ENCODE data around the gene CCL23.

Gene CCL23

GRCh38 chr17:35972066-35972465, 45.7 kb downstream of the CCL23 start:
- DNase-seq, result no peak

DNA sequence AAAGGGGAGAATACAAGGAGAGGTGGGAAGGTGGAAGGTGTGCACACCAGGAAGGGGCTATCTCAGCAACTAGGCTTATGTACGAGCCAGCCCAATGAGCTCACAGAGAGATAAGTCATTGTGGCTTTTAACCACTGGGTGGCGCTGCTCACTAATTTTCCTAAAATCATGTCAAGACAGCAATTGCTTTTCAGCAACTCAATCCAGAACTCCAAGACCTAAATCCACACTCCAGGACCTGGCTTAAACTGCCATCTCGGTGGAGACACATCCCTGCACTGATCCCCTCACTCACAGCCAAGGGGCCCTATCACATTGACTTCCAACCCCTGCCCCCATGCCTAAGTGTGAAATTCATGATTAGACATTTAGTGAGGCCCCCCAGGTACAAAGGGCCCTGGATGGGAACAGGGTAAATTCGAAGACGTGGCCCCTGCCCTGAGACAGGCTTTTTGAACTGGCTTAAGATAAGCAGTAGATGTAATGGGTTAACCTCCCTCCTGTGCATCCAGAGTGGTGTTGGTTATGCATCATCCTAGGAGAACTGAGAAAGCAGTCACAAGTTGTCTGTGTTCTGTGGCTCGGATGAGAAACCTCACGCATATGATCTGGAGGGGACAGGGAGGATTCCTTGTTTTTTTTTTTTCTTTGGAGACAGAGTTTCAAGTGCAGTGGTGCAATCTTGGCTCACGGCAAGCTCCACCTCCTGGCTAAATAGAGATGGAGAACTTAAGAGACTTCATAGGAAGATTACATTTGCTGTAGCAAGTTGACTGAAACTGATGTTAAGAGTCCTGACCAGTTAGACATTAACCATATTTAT, 48.0 kb downstream of the CCL23 start:
- peak in 49 of 56 donors; percentile 7 to 89 (median 47) for DNase-seq

GRCh38 chr17:35968520-35969054, 49.2 kb downstream of the CCL23 start:
- no peak for DNase-seq

GRCh38 chr17:35965272-35965671, 52.5 kb downstream of the CCL23 start:
- DNase-seq, result no peak

DNA sequence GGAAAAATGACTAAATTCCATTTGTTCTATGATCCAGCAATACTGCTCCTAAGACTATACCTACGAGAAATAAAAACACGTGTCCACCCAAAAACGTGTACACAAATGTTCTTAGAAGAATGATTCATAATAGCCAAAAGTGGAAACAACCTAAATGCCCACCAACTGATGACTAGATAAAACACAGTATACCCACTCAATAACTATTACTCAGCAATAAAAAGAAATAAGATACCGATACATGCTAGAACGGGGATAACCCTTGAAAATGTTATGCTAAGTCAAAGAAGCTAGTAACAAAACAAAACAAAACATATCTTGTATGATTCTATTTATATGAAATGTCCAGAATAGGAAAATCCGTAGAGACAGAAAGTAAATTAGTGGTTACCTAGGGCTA, 54.1 kb downstream of the CCL23 start:
- no peak for DNase-seq
